RWPE1 (cell line): ENCODE measurements around the gene ETV5.

Experiments
- CTCF ChIA-PET: fragments of 350-600 bp; sonication (Branson Sonifier 250); formaldehyde crosslinking; extraction: SDS; loops from one replicate; lab custom pipeline; 2021; lab: Yijun Ruan, JAX
- POLR2A ChIA-PET: fragments of 400-600 bp; formaldehyde crosslinking; extraction: SDS; loops from one replicate; lab custom pipeline; 2020; ENCODE audit warnings: antibody characterized with exemption; ENCODE audit not compliant: low non-redundant PET; lab: Yijun Ruan, JAX
- DNase-seq: peaks from one replicate; pipeline ENCODE4 v3.0.0; 2012; ENCODE audit warnings: low spot score
- H3K27ac ChIP-seq: fragments of 450-650 bp; 2 replicates; pipeline ENCODE4 v1.5.1; 2017
- CTCF ChIP-seq: fragments of 450-650 bp; conservative IDR thresholded peaks from 2 replicates; pipeline ENCODE4 v1.5.1; 2017; ENCODE audit warnings: low read depth, mild to moderate bottlenecking

Gene ETV5

GRCh38 chr3:186094271-186094670, 14.6 kb downstream of the ETV5 start:
- ChIA-PET POLR2A (no interaction called here), CTCF (no interaction called here)
- no peak for DNase-seq
- no peak overlapping the region for H3K27ac ChIP-seq
- TF ChIP-seq CTCF, result no peak

GRCh38 chr3:186093271-186093900, 15.5 kb downstream of the ETV5 start:
- DNase-seq, result no peak
- no peak overlapping the region for H3K27ac ChIP-seq
- TF ChIP-seq CTCF, result no peak
- CTCF ChIA-PET, result no interaction called here
- POLR2A ChIA-PET, result no interaction called here

GRCh38 chr3:186092360-186093070, 16.4 kb downstream of the ETV5 start:
- ChIA-PET CTCF (interaction anchor here (0.6 to 0.8 kb wide), 2 partner anchors 9 to 22 kb away, joined by 3 read pairs; no protein-coding TSS in a partner anchor), POLR2A (no interaction called here)
- no peak overlapping the region for H3K27ac ChIP-seq
- no peak for DNase-seq
- no peak for TF ChIP-seq CTCF

GRCh38 chr3:186090901-186091300, 18.0 kb downstream of the ETV5 start:
- TF ChIP-seq CTCF, result no peak
- no peak for DNase-seq
- no peak overlapping the region for H3K27ac ChIP-seq
- CTCF ChIA-PET, result interaction anchor here (0.6 to 0.8 kb wide), 2 partner anchors 10 to 44 kb away, joined by 3 read pairs; no protein-coding TSS in a partner anchor
- POLR2A ChIA-PET, result no interaction called here

- TF ChIP-seq CTCF, result no peak
- no peak for DNase-seq
- CTCF ChIA-PET, result interaction anchor here (0.7 kb wide), 1 partner anchor 116 kb away, joined by 3 read pairs; no protein-coding TSS in a partner anchor
- H3K27ac ChIP-seq, result no peak overlapping the region
- POLR2A ChIA-PET, result no interaction called here
These were observed 20.6 kb downstream of the ETV5 start for GRCh38 chr3:186088335-186088734.

GRCh38 chr3:186084264-186084663, 24.6 kb downstream of the ETV5 start:
- ChIA-PET CTCF (no interaction called here), POLR2A (no interaction called here)
- H3K27ac ChIP-seq, result no peak overlapping the region
- DNase-seq, result no peak
- no peak for TF ChIP-seq CTCF
